ENCODE measurements around the gene MTA3.
"Not testable (repeated sequence)": the region's sequence is repeated elsewhere in the genome, so short reads cannot be mapped to it uniquely, and the experiment has no call there.

Gene MTA3

GRCh38 chr2:42675815-42676214, 107.4 kb downstream of the MTA3 start:
- no peak for DNase-seq

GRCh38 chr2:42685303-42685702, 116.9 kb downstream of the MTA3 start:
- DNase-seq = no peak

- DNase-seq = no peak
Observed at GRCh38 chr2:42693013-42693615, 124.7 kb downstream of the MTA3 start.

GRCh38 chr2:42693688-42694479, 125.5 kb downstream of the MTA3 start:
- DNase-seq = no peak

GRCh38 chr2:42696987-42697386, 128.6 kb downstream of the MTA3 start:
- DNase-seq = no peak

- no peak for DNase-seq
Observed at GRCh38 chr2:42698940-42699339, 130.5 kb downstream of the MTA3 start.

- DNase-seq = no peak
Observed at GRCh38 chr2:42706836-42707235, 138.4 kb downstream of the MTA3 start.

GRCh38 chr2:42708179-42708578, 139.7 kb downstream of the MTA3 start:
- no peak for DNase-seq

- no peak for DNase-seq
Observed at GRCh38 chr2:42711896-42712295, 143.5 kb downstream of the MTA3 start.

- DNase-seq = no peak
Observed at GRCh38 chr2:42712934-42713333, 144.5 kb downstream of the MTA3 start.

- no peak for DNase-seq
Observed at GRCh38 chr2:42713920-42714319, 145.5 kb downstream of the MTA3 start.

GRCh38 chr2:42714686-42715085, 146.3 kb downstream of the MTA3 start:
- DNase-seq = no peak

GRCh38 chr2:42721898-42722297, 153.5 kb downstream of the MTA3 start:
- DNase-seq = no peak

- DNase-seq = no peak
Observed at GRCh38 chr2:42722320-42723190, 154.1 kb downstream of the MTA3 start.

- DNase-seq = no peak
Observed at GRCh38 chr2:42723465-42723864, 155.0 kb downstream of the MTA3 start.

- DNase-seq = no peak
Observed at GRCh38 chr2:42724886-42725285, 156.5 kb downstream of the MTA3 start.

GRCh38 chr2:42725657-42726056, 157.2 kb downstream of the MTA3 start:
- DNase-seq = no peak

- no peak for DNase-seq
Observed at GRCh38 chr2:42726680-42727079, 158.2 kb downstream of the MTA3 start.

- DNase-seq = not testable (repeated sequence)
Observed at GRCh38 chr2:42731316-42731715, 162.9 kb downstream of the MTA3 start.

GRCh38 chr2:42733852-42734251, 165.4 kb downstream of the MTA3 start:
- DNase-seq = no peak

- no peak for DNase-seq
Observed at GRCh38 chr2:42736598-42737322, 168.3 kb downstream of the MTA3 start.

- no peak for DNase-seq
Observed at GRCh38 chr2:42741140-42741539, 172.7 kb downstream of the MTA3 start.

Measured in NCI-H187 treated with DMSO at 0.1 percent for 48 hours (cell line).